Tongue (tissue), 2 donors: ENCODE data around the gene DPM1. TPM values are rescaled to one million over a fixed set of nuclear protein-coding genes. Genes with fewer than 3 reads are reported as not detected.
A peak's percentile ranks its signal among the peaks of the same experiment; 100 is the strongest.

Experiments
- DNase-seq: peaks from one replicate; pipeline ENCODE4 v3.0.0-alpha.2; 2015
- total RNA-seq: library from RNA; depleted of rRNA; stranded (reverse); fragments of >200 nt; gene quantifications from one replicate; pipeline ENCODE4 v1.2.3, GENCODE V29; 2014

The DPM1 gene
- total RNA-seq, 1 donor from 2014 or later: 73.5 TPM

- no peak for DNase-seq
Observed at GRCh38 chr20:50930139-50930975, 28.0 kb downstream of the DPM1 start.

GRCh38 chr20:50929299-50930138, 28.8 kb downstream of the DPM1 start:
- peak; percentile 97 for DNase-seq

DNA sequence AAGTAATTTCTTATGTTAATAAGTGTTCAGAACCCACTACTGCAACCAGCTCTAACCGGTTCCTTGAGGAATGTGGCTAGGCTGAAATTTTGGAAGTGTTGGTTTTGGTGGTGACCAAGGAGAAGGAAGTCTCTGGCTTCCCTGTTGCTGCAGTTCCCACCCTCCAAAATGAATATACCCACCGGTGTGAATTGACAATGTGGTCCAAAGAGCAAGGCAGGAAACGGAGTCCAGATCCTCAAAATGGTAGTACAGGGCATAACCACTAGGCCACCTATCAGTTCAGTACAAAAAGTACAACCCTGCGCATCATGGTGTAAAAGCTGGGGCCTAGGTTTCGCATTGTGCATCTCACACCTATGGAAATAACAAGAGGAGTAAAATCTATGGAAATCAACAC, 29.9 kb downstream of the DPM1 start:
- no peak for DNase-seq

DNA sequence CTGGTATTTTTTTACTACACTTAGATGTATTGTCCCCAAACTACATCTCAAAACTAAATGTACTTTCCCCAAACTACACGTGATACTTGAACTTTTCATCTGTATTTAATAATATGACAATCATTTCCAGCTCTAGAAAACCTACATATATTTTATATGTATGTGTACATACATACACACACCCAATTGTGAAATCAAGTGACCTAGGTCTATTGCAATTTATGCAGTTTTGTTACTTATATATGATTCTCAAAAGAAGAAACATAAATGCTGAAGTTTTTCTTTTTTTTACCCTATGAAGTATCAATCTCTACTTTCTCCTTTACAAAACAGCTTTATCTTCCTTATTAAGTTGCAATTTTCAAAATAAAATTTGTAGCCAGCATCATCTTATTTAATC, 31.8 kb downstream of the DPM1 start:
- DNase-seq: no peak

DNA sequence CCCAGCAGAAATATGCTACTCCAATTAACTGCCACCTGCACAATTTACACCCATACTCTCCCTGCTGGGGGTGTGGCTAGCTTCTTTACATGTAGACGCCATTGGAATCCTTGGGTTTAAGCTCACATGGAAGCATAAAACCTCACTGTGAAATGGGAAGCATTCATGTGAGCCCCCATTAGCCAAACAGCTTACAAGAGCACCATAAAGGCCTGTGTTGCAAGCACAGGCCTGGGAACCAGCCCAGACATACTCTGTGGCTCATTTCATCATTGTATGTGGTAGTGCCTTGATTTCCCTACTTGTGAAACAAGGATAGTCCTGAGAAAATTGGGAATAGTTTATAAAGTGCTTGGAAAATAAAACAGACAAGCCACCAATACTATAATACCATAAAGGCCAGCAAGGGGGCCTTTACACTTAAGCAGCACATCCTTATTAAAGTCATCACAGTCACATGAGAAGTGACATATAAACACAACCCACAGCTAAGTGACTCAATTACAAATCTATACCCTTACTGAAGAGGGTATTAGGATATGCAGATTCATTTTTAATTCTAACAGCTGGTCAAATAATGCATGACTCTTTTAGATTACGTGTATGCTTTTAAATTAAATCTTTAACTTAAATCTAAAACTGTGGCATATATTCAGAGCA, 33.9 kb downstream of the DPM1 start:
- DNase-seq: no peak

DNA sequence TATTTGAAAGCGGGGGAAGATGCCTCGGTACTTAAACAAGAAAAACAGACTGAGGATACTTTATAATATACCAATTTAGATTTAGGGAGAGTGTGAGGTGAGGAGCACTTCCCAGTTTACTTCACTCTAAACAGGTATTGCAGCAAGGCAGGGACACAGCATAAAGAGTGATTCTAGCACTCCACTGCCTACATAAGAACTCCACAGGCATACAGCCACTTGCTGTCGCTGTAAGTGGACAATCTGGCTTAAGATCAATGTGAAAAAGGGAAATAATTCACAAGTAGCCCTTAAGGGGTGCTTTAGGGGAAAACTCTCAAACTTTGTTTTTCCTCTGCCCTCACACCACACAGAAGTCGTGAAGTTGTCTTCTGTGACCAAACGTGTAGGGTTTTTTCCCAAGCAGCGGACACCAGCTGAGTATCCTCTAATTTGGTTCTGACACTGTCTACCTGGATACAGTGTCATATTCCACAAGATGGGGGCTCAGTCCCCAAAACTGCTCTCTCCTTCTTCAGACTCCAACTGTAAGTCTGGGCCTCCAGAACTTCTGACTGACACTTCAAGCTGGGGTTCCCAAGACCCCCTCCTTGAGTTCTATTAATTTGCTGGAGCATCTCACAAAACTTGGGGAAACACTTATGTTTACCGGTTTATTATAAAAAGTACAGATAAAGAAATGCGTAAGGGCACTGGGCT, 36.4 kb downstream of the DPM1 start:
- no peak for DNase-seq

DNA sequence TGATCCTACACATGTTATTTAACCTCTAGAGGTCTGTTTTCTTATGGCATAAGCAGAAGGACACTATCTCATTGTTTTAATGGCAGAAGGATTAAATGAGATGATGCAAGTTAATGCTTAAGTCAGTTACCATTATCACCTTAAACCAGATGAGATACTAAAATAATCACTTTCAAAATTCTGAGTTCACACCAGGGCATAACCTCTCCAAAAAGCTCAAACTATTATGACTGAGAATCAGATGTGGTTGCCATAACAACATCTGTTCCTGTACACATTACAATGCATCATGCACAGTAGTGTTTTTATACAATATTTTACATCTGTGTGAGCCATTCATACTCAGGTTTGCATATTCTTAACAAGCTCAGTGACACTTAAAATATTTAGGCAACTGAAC, 37.3 kb downstream of the DPM1 start:
- peak; percentile 25 for DNase-seq

GRCh38 chr20:50919567-50919966, 38.8 kb downstream of the DPM1 start:
- no peak for DNase-seq

- no peak for DNase-seq
Observed at GRCh38 chr20:50918403-50918802, 39.9 kb downstream of the DPM1 start.

- DNase-seq: no peak
Observed at GRCh38 chr20:50916934-50917333, 41.4 kb downstream of the DPM1 start.

GRCh38 chr20:50916257-50916656, 42.1 kb downstream of the DPM1 start:
- peak; percentile 31 for DNase-seq

GRCh38 chr20:50915424-50915823, 42.9 kb downstream of the DPM1 start:
- no peak for DNase-seq

- DNase-seq: no peak
Observed at GRCh38 chr20:50913690-50914375, 44.5 kb downstream of the DPM1 start.

DNA sequence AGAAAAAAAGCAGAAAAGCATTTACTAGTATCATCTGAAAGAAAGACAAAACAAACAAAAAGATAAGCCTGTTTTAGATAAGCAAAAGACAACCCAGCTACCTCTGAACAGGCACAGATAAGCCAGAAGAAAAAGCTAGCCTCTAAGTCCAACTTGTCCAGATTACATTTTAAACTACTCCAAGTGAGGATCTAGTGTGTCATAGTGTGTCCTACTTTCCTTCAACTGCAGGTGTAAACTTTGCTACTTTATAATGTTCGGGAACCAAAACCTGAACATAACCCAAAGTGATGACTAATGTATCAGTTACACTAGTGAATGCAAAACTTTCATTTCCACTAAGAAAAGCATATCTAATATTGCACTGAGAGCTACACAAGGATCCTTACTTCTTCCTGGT, 46.6 kb downstream of the DPM1 start:
- no peak for DNase-seq

DNA sequence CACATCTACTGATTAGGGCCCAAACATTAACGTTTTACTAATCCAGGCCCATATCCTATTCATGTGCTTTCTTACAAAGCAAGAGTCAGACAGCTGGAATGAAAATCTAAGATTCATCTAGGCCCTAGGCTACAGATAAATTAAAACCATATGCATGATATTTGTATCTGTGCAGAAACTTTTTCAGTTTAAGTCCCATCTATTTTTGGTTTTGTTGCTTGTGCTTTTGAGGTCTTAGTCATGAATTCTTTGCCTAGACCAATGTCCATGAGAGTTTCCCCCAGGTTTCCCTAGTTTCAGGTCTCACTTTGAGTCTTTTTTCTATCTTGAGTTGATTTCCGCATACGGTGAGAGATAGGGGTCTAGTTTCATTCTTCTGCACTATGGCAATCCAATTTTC, 47.3 kb downstream of the DPM1 start:
- no peak for DNase-seq

- no peak for DNase-seq
Observed at GRCh38 chr20:50909413-50909812, 48.9 kb downstream of the DPM1 start.

- DNase-seq: no peak
Observed at GRCh38 chr20:50904067-50904570, 54.2 kb downstream of the DPM1 start.

GRCh38 chr20:50903353-50904051, 54.8 kb downstream of the DPM1 start:
- DNase-seq: no peak

- DNase-seq: no peak
Observed at GRCh38 chr20:50901301-50901700, 57.0 kb downstream of the DPM1 start.

DNA sequence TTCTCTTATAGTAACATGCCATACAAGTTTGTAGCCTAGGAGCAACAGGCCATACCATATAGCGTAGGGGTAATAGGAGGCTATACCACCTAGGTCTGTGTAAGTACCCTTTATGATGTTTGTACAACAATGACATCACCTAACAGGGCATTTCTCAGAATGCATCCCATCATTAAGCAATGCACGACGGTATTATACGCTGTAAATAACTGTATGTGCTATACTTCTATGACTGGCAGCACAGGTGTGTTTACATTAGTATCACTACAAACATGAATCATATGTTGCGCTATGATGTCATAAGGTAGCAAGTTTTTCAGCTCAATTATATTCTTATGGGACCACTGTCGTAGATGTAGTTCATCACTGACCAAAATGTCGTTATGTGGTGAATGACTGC, 58.1 kb downstream of the DPM1 start:
- DNase-seq: no peak

- DNase-seq: no peak
Observed at GRCh38 chr20:50898475-50898874, 59.9 kb downstream of the DPM1 start.
